H1 (cell line): ENCODE data around the gene VPS52. TPM values are rescaled to one million over a fixed set of nuclear protein-coding genes. Genes with fewer than 3 reads are reported as not detected.

Source experiments
- SRF ChIP-seq: IDR thresholded peaks from 2 replicates; pipeline ENCODE4 v1.6.1; 2011; ENCODE audit warnings: mild to moderate bottlenecking, low read depth, low read length, moderate library complexity
- polyA plus RNA-seq, 7 experiments: library from polyadenylated mRNA; depleted of rRNA in 3 of 7; stranded (reverse) in 5 of 7; unstranded in 2 of 7; fragments of >200 nt in 5 of 7; fragments of 200-250 nt in 2 of 7; gene quantifications; 1 replicate in 5 of 7; 2 replicates in 1 of 7; 4 replicates in 1 of 7; pipeline versions ENCODE4 v1.2.1 to v1.2.3, GENCODE V29; 2011 to 2013; ENCODE audit warnings: missing spikeins in 2 of 7, mixed read lengths in 2 of 7
- total RNA-seq: library from RNA; stranded (reverse); fragmentation: NEBNext Ultra II Directional; extraction: Animal tissue kit (Norgen Biotek cat#: 25700); gene quantifications from 2 replicates; pipeline ENCODE4 v1.2.1, GENCODE V29; 2021
- TF ChIP-seq, protein P1 (sequence below): IDR thresholded peaks from 2 replicates; pipeline ENCODE4 v1.6.1; 2012; ENCODE audit warnings: inconsistent platforms

Gene VPS52
- total and polyA plus RNA-seq, 2 of the 8 experiments (the other 6 are each of a cell fraction or from before 2014, with no cell fraction given) = 36.5 to 86.3 TPM

DNA sequence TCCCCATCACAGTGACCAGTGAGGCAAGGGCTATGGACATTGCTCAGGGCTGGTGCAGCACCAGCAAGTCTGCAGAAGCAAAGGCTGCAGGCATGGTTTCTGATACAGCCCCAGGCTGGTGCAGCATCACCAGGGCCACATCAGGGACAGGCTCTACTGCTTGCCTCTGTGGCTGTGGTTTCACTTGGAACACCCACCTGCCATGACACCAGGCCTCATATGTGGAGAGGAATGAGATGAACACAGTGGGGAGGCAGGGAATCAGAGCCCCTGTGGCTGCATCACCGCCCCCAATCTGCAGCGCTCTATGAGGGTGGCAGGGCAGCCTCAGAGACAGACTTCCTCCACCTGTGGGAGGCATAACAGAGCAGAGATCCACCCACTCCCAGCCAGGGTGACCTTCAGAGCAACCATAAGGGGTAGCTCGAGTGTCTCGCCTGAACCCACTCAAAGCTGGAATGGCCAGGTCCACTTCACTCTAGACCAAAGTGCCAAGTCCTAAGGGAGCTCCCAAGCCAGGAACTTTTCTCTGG, 55.5 kb downstream of the VPS52 start (continued):
- no peak for TF ChIP-seq SRF
- TF ChIP-seq, protein P1, sequence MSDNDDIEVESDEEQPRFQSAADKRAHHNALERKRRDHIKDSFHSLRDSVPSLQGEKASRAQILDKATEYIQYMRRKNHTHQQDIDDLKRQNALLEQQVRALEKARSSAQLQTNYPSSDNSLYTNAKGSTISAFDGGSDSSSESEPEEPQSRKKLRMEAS = no peak
- TF ChIP-seq, all 59 proteins: peak for 0
